Inferior parietal cortex (tissue), 1 donor: Measurements from ENCODE around the gene COPZ2.
"Not testable (repeated sequence)": the region's sequence is repeated elsewhere in the genome, so short reads cannot be mapped to it uniquely, and the experiment has no call there.

Source experiments
- DNase-seq: peaks from one replicate; pipeline ENCODE4 v3.0.0-alpha.2; 2016; ENCODE audit errors: extremely low spot score

The COPZ2 gene, protein sequence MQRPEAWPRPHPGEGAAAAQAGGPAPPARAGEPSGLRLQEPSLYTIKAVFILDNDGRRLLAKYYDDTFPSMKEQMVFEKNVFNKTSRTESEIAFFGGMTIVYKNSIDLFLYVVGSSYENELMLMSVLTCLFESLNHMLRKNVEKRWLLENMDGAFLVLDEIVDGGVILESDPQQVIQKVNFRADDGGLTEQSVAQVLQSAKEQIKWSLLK

DNA sequence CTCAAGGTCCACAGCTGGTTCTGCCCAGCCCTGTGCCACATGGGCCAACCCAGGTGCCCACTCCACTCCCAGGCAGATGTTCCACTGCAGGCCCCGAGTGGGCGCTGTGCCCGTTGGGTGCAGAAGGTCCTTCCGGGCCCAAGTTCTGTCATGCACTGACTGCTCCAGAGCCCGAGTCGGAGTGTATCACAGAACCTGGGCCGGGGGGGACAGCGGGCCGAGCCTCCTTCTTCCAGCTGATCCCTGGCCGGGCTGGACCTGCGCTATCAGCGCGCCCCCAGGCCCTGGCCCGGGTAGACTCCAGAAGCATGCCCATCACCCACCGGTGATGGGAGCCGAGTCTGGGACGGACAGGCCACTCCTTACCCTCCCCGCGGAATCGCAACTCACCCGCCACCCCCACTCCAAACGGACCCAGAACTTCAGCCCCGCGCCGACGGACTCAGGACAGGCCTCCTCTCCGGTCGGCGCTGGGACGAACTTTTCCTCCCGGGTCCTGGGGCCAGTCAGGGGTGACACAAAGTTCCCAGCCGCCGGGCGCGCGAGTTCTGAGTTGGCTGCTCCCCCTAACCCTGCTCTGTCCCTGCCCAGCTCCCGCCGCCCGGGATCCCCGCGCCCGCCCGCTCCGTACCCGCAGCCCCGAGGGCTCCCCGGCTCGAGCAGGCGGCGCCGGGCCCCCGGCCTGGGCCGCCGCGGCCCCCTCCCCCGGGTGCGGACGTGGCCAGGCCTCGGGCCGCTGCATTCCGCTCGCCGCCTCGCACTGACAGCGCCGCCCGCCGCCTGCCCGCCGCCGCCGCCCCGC is at the start of gene COPZ2:
COPZ2 (minus strand) TSS at position 762 of the 802 bp plus-strand sequence; CDS start at position 742, 20 bp downstream.
- DNase-seq, result no peak

DNA sequence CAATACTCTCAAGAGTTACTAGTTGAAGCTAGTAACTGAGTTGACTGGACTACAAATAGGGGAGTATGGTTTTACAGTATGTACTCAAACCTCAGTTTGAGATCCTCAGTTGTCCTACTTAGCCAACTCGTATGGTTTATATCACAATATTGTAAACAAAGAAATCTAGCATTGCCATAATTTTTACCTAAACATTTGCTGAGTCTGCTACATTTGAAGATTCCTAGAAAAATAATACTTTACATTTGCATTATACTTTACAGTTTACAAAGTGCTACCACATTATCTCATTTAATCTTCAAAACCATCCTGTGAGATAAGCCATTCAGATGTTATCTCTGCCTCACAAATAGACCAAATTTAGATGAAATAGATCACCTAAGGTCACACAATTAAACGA is 47.3 kb upstream of the COPZ2 start:
- DNase-seq, result no peak

DNA sequence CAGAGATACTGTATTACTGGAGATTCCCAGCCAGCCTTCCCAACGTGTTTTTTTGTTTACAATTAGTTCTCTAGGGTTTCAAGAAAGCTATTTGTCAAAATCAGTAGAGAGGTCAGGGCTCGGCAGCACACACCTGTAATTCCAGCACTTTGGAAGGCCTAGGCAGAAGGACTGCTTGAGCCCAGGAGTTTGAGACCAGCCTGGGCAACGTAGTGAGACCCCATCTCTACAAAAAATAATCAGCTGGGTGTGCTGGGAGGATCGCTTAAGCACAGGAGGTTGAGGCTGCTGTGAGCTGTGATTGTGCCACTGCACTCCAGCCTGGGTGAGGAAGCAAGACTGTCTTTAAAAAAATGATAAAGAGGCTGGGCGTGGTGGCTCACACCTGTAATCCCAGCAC is 44.3 kb upstream of the COPZ2 start:
- DNase-seq, result no peak

DNA sequence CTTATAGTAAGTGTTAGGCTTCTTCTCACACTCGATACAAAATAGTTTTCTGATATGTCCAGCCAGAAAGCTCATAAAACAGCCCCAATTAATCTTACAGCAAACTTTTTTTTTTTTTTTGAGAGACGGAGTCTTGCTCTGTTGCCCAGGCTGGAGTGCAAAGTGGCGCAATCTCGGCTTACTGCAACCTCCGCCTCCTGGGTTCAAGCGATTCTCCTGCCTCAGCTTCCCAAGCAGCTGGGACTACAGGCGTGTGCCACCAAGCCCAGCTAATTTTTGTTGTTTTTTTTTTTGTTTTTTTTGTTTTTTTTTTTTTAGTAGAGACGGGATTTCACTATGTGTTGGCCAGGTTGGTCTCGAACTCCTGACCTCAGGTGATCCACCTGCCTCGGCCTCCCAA is 39.6 kb upstream of the COPZ2 start:
- DNase-seq, result not testable (repeated sequence)

DNA sequence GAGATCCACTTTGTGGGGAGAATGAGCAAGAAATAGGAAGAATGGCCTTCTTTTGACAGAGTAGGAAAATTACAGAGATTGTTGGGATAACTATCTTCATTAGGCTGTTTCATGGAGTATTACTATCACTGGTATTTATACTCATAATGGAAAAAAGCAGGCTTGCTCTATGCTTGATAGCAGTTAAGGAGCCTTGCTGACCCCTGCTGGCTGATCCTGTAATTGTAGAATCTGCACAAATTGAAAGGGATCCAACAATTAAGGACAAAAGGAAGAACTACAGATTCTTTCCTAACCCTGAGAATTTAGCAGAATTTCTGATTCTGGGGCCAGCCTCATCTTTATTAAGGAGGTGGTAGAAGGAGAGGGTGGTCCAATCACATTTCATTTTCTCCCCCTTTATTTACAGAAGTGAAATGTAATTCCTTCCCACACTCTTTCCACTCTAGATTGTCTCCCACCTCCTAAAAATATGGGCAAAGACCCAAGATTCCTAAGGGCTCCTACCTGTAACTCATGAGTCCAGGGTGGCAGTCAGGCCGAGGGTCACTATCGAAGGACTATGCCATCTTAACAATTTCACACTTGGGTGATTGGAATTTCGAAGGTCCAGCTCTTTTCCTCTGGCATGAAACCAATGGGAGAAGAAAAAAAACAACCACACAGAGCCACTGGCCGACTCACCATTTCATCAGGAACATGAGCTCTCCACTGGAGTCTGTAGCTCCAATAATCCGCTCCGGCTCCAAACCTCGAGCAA is 36.9 kb upstream of the COPZ2 start:
- DNase-seq, result peak; percentile 91

DNA sequence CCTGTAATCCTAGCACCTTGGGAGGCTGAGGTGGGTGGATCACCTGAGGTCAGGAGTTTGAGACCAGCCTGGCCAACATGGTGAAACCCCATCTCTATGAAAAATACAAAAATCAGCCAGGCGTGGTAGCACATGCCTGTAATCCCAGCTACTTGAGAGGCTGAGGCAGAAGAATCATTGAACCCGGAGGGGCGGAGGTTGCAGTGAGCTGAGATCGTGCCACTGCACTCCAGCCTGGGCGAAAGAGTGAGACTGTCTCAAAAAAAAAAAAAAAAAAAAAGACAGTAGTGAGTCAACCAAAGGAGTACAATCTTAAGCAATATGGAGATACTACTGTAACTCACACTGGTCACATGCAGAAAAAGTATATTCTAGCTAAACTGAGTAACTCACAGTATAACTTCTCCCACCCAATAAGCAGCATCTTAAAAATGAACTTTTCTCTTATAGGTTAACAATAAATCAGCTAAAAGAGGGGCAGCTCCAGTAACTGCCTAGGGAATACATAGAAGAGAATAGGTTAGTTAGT is 36.0 kb upstream of the COPZ2 start:
- not testable (repeated sequence) for DNase-seq

DNA sequence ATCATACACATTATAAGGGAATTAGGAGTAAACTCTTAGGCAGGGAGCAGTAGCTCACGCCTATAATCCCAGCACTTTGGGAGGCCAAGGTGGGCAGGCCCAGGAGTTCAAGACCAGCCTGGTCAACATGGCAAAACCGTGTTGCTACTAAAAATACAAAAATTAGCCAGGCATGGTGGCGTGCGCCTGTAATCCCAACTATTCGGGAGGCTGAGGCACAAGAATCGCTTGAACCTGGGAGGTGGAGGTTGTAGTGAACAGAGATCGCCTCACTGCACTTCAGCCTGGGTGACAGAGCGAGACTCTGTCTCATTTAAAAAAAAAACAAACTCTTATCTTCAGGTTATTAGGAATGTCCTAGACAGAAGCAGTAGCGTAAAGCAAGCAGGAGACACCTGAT is 35.2 kb upstream of the COPZ2 start:
- DNase-seq, result not testable (repeated sequence)

DNA sequence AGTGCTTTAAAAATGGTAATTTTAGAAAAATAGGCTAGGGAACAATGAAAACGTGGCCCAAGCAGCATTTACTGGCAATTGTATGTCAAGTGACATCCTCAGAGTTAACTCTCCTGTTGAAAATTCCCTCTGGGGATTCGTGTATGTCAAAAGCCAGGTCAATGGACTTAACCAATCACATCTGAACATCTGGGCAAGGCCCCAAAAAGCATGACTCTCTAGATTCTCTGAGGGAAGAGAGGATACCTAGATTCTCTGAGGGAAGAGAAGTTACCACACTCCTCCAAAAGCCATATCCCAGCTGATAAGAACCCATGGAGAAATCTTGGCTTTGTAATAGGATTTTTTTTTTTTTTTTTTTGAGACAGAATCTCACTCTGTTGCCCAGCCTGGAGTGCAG is 34.1 kb upstream of the COPZ2 start:
- no peak for DNase-seq

DNA sequence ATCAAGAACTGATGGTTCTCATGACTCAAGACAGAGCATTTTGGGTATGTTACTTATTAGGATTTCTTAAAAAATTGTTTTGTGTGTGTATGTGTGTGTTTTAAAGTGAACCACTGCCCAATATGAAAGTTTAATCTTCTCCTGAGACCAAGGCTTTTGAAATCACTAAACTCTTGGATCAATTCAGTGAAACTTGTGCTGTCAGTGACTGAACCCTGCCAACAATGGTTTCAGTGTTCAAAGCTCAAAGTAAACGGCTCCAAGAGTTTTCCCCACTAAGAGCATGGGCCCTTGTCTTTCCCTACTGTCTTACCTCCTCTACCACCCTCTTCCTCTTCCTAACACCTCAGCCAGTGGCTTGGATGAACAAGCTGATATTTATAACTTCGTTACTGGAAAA is 32.6 kb upstream of the COPZ2 start:
- DNase-seq, result no peak

DNA sequence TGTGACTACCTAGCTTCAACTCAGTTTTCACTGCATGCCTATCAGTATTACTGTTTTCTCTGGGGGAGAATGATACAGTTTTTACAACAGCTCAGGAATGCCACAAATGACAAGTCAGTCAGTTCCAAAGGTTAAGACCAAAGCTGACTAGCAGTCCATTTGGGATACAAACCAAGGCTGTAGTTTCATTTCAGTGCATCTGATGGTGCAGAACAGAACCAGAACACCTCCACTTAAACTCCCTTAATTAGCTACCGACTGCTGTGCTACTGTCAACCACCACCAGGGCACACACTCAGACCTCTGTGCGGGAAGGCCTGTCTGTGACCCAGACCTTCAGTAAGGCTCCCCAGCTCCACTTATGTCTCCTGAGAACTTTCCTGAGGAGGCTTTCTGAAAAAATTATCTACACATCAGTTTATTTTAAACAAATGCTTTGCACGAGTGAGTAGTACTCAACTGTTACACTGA is 30.9 kb upstream of the COPZ2 start:
- DNase-seq, result no peak

DNA sequence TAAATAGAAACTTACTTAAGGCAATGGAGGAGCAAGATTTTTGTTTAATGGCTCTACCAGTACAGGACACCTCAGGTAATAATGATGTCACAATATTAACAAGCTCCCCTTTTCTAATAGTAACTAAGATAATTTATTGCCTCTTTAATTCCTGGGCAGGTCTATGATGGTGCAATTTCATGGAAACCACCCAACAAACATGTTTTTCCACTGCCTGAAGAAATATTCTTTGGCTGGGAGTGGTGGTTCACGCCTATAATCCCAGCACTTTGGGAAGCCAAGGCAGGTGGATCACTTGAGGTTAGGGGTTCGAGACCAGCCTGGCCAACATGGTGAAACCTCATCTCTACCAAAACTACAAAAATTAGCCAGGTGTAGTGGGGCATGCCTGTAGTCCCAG is 30.2 kb upstream of the COPZ2 start:
- DNase-seq, result not testable (repeated sequence)

DNA sequence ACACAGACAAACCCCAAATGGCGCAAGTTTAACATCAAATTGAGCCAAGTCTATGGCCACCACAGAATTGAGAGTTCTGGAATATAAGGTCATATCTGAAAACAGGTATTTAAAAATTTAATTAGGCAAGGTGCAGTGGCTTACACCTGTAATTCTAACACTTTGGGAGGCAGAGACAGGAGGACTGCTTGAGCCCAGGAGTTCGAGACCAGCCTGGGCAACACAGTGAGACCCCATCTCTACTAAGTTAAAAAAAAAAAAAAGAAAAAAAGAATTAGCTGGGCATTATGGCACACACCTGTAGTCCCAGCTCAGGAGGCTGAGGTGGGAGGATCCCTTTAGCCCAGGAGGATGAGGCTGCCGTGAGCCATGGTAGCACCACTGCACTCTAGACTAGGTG is 29.6 kb upstream of the COPZ2 start:
- DNase-seq, result no peak

DNA sequence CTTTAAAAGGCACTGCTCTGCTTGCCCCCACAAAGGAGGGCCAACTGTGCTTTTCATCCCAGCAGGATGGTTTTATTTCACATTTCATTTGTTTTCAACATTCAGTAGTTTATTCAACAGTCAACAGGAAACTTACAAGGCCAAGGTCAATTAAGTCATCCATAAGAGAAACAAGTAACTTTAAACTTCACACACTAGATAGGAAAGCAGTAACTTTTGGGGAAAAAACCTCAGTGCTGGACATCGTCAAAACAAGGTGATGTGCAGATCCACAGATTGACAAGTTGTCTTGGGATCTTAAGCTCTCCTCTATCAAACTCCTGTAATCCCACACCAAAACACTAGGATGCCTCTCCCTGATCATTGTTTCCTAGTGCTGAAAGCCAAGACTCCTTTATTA is 29.1 kb upstream of the COPZ2 start:
- DNase-seq, result no peak

DNA sequence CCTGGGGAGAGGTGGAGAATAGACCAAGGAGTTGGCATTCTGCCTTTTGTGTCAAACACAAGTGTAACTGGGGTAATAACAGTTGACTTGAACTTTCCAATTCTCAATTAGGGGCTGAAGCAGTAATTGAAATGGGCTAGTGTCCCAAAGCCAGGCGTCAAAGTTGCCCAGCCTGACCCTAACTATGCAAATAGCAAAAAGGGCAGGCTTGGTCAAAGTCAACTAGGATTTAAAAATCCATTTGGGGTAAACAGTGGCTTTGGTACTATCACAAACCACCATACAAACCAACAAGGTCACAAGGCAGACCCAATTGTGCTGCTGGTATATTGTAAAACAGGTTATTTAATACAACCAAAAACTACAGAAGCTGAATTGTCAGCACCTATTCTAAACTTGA is 28.6 kb upstream of the COPZ2 start:
- DNase-seq, result no peak

DNA sequence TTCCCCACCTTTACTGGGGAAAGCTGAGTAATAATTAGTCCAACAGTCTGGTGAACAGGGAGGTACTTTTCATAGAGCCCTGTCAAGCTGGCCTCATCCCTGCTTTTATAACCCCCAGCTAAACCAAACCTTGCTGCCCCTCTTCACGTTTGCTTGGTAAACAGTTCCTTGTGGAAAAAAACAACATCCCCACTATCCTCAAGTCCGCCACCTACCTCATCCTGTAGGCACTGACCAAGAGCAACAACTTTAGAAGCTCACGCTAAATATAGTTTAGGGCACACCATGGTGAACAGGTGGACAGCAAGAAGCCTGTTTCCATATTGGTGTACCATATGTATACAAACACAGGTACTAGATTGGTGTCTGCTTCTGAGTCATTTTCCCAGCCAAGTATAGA is 27.0 kb upstream of the COPZ2 start:
- DNase-seq, result no peak

DNA sequence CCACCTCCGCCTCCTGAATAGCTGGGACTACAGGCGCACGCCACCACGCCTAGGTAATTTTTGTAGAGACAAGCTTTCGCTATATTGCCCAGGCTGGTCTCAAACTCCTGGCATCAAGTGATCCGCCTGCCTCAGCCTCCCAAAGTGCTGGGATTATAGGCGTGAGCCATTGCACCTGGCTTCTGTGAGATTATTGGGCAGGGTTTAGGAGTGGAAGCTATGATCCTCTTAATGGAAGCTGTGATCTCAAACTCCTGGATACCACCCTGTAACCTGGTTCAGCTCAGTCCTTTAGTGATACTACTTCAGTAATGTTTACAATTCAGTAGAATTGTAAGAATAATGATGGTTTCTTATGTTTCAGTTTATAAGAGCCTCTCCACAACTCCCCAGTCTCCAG is 24.7 kb upstream of the COPZ2 start:
- no peak for DNase-seq

DNA sequence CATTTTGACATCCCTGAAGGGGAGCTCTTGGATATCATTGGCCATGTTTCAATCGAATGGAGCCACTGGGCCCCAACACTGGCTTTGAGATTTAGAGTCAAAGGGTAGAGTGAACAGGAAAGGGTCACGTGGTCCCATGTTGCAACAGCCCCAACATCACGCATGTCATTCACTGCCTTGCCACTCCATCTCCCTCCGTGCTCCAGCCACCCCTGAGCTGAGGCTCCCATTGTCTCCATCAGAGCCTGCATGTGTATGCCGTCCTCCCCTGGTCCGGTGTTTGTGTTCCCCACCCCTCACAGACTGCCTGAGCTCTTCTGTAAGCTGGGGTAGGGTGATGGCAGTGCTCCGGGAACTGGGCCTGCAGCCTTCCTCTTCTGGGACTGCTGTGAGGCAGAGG is 22.7 kb upstream of the COPZ2 start:
- DNase-seq, result no peak

DNA sequence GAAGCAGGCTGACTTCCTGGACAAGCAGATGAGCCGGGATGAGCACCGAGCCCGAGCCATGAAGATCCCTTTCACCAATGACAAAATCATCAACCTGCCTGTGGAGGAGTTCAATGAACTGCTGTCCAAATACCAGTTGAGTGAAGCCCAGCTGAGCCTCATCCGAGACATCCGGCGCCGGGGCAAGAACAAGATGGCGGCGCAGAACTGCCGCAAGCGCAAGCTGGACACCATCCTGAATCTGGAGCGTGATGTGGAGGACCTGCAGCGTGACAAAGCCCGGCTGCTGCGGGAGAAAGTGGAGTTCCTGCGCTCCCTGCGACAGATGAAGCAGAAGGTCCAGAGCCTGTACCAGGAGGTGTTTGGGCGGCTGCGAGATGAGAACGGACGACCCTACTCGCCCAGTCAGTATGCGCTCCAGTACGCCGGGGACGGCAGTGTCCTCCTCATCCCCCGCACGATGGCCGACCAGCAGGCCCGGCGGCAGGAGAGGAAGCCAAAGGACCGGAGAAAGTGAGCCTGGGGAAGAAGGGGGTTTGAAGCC is 21.6 kb upstream of the COPZ2 start:
- DNase-seq, result no peak

DNA sequence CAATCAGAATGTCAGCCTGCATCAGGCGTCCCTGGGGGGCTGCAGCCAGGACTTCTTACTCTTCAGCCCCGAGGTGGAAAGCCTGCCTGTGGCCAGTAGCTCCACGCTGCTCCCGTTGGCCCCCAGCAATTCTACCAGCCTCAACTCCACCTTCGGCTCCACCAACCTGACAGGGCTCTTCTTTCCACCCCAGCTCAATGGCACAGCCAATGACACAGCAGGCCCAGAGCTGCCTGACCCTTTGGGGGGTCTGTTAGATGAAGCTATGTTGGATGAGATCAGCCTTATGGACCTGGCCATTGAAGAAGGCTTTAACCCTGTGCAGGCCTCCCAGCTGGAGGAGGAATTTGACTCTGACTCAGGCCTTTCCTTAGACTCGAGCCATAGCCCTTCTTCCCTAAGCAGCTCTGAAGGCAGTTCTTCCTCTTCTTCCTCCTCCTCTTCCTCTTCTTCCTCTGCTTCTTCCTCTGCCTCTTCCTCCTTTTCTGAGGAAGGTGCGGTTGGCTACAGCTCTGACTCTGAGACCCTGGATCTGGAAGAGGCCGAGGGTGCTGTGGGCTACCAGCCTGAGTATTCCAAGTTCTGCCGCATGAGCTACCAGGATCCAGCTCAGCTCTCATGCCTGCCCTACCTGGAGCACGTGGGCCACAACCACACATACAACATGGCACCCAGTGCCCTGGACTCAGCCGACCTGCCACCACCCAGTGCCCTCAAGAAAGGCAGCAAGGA is 21.0 kb upstream of the COPZ2 start:
- DNase-seq, result no peak

DNA sequence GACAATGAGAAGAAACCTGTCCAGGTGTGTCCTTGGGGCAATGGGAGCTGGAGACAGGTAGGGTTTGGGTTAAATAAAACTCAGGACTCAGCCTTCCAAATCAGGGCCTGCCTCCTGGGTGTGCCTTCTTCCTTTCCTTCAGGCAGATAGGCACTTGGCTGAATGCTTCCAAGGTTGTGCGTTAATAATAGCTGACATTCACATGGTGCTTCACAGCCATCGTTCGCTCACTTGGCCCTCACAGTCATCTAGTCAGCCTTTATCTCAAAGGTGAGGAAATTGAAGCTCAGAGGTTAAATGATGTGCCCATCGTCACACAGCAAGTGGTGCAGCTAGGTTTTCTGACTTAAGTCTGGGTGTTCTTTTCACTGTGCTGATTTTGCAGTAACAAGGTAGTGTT is 20.0 kb upstream of the COPZ2 start:
- DNase-seq, result no peak

DNA sequence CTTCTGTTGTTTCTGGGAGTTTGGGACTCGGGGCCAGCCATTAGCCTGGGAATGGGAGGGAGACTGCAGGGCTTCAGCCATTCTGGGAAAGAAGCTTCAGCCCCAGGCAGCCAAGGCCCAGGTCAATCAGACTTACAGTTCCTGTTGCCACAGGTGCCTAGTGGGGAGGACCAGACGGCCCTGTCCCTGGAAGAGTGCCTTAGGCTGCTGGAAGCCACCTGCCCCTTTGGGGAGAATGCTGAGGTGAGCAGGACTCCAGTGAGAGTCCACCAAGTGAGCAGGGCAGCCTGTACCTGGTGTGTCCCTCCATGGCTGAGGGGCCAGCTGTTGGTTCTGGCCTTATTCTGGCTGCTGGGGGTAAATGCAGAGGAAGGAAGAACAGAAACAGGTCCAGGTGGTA is 19.3 kb upstream of the COPZ2 start:
- no peak for DNase-seq
